GM19395 (cell line): ENCODE measurements around the gene CCDC192.
A peak's percentile ranks its signal among the peaks of the same experiment; 100 is the strongest.
"Not testable (repeated sequence)": the region's sequence is repeated elsewhere in the genome, so short reads cannot be mapped to it uniquely, and the experiment has no call there.

Experiments
- ATAC-seq: cut with Tn5 transposase; IDR thresholded peaks from one replicate; pipeline ENCODE4 v1.9.1; 2021; ENCODE audit warnings: mild to moderate bottlenecking, moderate library complexity; ENCODE audit not compliant: unreplicated experiment

Gene CCDC192

DNA sequence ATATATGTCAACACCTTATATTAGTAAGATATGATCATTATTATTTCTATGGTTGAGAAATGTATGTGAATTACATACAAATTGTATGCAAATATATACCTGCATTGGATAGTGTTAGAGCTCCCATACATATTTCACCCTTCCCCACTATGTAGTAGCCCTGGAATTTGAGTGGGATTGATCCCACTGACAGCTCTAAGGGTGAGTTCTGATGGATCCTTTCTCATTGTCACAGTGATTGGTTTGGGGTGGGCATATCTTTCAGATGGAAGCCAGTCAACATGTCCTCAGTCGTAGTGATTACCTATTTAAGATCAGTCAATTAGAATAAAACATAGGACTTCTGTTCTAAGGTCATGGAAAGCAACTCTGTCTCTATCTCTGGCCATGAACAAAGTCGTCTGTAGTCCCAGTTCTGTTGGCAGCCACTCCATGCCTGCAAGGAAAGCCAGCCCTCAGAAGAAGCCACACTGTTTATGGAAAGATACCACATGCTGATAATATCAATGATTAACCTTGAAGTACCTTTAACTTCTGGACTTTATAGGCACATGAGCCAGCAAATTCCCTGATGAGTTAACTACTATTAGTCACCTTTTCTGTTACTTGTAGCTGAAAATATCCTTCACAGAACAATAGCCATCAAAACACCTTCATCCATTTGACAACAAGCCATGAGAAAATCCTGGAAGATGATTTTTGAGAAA, 5.1 kb upstream of the CCDC192 start:
- no peak for ATAC-seq

DNA sequence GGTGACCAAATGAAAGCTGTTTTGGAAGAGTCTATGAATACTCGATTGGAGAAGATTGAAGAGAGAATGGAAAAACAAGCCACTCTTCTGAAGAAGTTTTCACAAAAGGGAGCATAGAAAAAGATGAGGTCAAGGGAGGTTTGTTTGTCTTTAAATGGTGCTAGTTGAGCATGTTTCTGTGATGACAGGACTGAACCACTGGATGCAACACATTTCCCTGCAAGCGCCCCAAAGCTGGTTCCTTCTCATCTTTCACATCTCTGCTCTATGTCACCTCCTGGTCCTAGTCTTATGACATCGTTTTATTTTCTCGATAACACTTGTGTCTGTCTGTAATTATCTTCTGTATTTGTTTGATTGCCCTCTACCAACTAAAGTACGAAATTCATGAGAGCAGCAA, 3.8 kb upstream of the CCDC192 start:
- ATAC-seq: no peak

DNA sequence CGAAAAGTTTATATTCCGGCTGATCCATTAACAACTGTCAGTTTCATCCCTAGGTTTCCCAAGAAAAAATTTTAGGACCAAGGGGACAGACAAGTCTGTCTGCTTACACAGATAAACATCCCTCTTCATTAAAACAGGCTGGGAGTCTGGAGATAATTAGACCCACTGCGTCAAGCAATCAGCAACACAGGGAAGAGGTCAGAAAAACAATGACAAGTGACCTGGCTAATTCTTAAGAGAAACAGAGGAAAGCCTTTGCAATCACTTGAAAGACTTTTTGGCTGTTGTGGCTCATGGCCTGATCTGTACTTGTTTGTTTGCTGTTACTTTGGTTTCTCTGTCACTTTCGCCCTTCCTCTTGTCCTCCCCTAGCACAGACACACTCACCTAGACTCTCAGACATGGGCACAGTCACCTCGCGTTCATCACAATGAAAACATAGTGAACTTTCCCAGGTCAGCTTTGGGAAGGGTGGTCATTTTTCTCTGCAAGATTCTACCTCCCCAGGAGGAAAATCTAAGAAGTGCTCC, 2.9 kb upstream of the CCDC192 start:
- no peak for ATAC-seq

DNA sequence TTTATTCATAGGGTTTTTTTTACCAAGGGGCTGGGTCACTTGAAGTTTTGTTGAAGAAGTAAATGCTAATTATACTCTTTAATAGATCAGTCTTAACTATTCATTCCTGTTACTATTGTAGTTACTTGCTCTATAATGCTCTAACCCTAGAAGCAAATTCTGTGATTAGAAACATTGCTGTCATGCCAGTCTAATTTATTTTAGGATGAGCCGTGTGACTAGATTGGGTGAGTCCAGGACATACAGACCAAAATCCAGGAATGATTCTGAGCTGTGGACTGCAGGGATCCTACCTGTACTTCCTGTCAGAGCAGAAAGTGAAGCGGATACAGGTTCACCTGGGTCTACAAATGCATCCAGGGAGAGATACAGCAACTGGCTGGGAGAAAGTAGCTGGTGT, 757 bp upstream of the CCDC192 start:
- ATAC-seq: no peak

- no peak for ATAC-seq
These were observed 2.1 kb downstream of the CCDC192 start for GRCh38 chr5:127705120-127705892.

DNA sequence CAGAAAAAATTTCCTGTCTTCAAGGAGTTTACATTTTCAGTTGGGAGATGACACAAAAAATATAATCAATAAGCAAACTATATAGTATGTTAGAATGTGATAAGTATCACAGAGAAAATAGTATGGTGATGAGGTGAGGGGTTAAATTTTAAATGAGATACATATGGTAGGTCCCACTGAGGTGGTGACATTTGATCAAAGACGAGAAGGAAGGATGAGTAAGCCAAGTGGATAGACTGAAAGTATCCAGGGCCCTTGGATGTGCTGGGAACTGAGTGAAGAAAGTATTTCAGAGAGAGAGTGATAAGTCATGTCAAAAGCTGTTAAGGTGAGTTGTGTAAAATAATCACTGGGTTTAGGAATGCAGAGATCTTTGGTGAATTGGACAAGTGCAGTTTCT, 3.5 kb downstream of the CCDC192 start:
- no peak for ATAC-seq

- ATAC-seq: no peak
These were observed 4.0 kb downstream of the CCDC192 start for GRCh38 chr5:127707209-127707608.

DNA sequence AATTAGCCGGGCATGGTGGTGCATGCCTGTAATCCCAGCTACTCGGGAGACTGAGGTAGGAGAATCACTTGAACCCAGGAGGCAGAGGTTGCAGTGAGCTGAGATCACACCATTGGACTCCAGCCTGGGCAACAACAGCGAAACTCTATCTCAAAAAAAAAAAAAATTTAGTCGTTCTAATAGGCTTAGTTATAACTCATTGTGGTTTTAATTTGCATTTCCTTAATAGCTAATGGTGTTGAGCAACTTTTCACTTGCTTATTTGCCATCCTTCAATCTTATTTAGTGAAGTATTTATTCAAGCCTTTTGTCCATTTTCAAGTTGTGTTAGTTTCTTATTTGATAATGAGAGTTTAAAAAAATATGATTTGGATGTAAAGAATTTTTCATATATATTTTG, 9.9 kb downstream of the CCDC192 start:
- not testable (repeated sequence) for ATAC-seq

DNA sequence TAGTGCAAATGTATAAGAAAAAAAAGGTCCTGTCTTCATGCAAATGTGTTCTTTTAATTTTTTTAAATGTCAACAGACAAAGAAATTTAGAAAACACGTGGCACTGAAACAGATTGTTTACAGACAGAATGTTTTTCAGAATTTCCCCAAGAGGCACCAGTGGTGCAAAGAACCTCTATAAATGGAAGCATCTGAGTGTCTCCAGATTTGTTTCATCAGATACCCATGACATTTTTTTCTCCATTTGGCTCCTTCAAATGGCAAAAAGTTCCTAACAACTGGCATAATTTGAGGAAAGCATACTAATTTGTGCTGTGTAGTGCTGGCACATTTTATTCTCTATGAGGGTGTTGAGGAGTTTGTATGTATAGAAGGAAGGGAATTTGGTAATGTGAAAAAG, 15.0 kb downstream of the CCDC192 start:
- no peak for ATAC-seq

DNA sequence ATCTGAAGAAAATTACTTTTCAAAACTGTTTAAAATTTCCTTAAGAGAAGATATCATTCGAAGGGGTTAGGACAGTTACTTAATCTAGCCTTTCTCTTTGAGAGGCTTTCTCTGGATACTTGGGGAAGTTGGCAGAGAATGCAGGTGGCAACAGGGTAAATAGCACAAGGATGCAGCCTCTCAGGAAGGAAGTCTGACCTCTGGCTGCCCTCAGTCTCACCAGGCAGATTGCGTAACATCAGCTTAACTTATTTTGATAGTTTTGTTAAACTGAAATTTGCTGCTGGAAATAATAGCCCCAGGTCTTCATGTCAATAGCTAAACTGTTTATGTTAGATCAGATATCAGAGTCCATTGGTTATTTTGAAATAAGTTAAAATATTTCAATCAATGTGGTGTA, 20.4 kb downstream of the CCDC192 start:
- ATAC-seq: no peak

GRCh38 chr5:127725673-127726072, 22.5 kb downstream of the CCDC192 start:
- no peak for ATAC-seq

DNA sequence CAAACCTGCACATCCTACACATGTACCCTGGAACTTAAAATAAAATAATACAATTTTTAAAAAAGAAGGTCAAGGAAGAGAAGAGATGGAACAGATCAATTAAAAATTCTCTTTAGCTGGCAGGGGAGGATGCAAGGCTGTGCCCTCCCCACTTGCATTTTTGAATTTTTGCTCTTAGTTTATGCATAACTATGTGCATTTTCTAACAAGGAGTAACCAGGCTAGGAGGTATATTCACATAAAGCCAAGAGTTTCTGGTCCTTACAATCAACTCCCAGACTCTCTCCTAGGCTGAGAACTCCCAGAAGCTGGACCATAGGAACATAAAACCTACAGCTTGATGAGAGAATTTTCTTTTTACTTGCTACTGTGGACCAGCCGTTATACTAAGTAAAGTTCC, 29.8 kb downstream of the CCDC192 start:
- ATAC-seq: no peak

- ATAC-seq: not testable (repeated sequence)
These were observed 36.2 kb downstream of the CCDC192 start for GRCh38 chr5:127739348-127739747.

- no peak for ATAC-seq
These were observed 36.7 kb downstream of the CCDC192 start for GRCh38 chr5:127739807-127740384.

GRCh38 chr5:127741412-127741811, 38.2 kb downstream of the CCDC192 start:
- ATAC-seq: no peak

DNA sequence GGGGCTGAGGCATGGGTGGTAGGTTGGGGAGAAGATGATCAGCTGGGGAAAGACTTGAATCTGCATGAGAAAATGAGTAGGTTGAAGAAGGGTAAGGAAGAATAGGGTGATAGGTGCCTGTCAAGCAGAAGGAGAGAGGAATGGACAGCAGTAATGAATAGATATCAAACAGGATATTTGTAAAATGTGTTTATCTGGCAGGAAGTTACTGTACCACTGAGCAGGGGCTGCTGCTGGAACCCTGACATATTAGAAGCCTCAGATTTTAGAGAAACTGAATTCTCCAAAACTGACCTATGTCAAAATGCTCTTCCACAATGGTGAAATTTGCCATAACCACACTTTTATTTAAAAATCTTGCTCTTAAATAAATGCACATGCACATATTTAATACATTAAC, 41.0 kb downstream of the CCDC192 start:
- ATAC-seq: no peak

DNA sequence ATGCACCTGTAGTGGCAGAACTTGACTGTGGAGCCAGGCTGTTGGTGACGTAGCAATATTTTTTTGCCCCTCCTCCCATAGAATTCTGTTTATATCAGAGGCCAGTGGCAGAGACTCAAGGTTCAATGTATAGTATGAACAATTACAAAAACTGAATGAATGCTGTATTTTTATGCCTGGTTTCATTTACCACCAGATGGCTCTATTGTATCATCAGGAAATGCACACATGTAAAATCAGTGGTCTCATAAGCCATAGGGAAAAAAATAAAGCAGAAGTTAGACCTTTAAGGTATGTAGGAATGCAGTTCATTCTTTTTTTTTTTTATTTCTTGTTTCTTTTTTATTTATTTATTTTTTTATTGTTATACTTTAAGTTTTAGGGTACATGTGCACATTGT, 43.6 kb downstream of the CCDC192 start:
- ATAC-seq: no peak

GRCh38 chr5:127752503-127753265, 49.5 kb downstream of the CCDC192 start:
- not testable (repeated sequence) for ATAC-seq

DNA sequence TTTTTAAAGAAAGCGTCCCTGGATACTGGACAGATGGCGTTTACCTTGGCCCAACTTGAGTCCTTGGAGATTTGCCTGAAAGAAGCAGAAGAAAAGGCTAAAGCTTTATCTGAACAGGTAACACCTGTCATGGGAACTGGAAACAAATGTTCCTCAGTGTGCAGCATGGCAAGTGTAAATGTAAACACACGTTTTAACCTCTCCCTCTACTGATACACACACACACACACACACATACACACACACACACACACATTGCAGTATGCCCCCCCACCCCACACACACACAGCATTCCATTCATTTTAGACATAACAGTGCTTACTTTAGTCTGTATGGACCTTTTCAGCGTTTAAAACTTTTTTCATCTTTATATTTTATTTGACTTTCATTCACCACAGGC, 51.1 kb downstream of the CCDC192 start:
- no peak for ATAC-seq

DNA sequence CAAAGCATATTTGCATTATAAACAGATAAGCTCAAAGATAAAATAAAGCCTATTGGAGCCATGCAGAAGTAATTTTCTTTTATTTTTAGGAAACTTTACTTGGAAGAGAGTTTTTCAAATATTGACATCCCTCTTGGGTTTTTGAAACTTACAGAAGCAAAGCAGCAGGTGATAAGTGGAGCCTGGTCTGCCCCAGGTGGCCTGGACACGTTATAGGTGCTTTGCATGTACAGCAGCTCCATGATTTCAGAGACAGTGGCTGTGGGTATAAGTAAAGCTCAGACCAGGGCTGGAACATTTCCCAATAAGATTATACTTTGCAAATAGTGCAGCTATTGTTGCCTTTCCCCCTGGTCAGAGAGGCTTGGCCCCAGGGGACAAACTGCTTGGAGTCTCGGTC, 51.5 kb downstream of the CCDC192 start:
- no peak for ATAC-seq

GRCh38 chr5:127757576-127757975, 54.4 kb downstream of the CCDC192 start:
- peak; percentile 90 for ATAC-seq
